HG03575 (cell line): Measurements from ENCODE around the gene RABEP2.
"Not testable (repeated sequence)": the region's sequence is repeated elsewhere in the genome, so short reads cannot be mapped to it uniquely, and the experiment has no call there.

Experiments
- ATAC-seq: cut with Tn5 transposase; IDR thresholded peaks from one replicate; pipeline ENCODE4 v1.9.1; 2021; ENCODE audit not compliant: unreplicated experiment, insufficient number of reproducible peaks, low FRiP score; ENCODE audit errors: extremely low read depth

Gene RABEP2

GRCh38 chr16:28924762-28925385 is at the start of gene RABEP2:
Gene RABEP2 (minus strand): TSS chr16:28925238. CDS start chr16:28925163, 75 bp downstream.
- no peak for ATAC-seq

- ATAC-seq: no peak
Measured at GRCh38 chr16:28974437-28975157, 49.6 kb upstream of the RABEP2 start, which contains the start of gene SPNS1. Gene SPNS1 (plus strand): TSS chr16:28974778. CDS start chr16:28975152, 374 bp downstream.

GRCh38 chr16:28974007-28974436 is 49.0 kb upstream of the RABEP2 start:
- no peak for ATAC-seq

GRCh38 chr16:28969696-28970095 is 44.7 kb upstream of the RABEP2 start:
- not testable (repeated sequence) for ATAC-seq

GRCh38 chr16:28967156-28967555 is 42.1 kb upstream of the RABEP2 start:
- ATAC-seq: no peak

GRCh38 chr16:28964496-28964895 is 39.5 kb upstream of the RABEP2 start:
- ATAC-seq: no peak

GRCh38 chr16:28964072-28964471 is 39.0 kb upstream of the RABEP2 start:
- ATAC-seq: no peak

- ATAC-seq: no peak
Measured at GRCh38 chr16:28958836-28959235, 33.8 kb upstream of the RABEP2 start.

- ATAC-seq: no peak
Measured at GRCh38 chr16:28958216-28958615, 33.2 kb upstream of the RABEP2 start.

- no peak for ATAC-seq
Measured at GRCh38 chr16:28951410-28951943, 26.4 kb upstream of the RABEP2 start.

GRCh38 chr16:28950648-28951409 is 25.8 kb upstream of the RABEP2 start, which contains the start of gene NFATC2IP:
Gene NFATC2IP (plus strand): TSS chr16:28950937. CDS start chr16:28951012, 75 bp downstream.
- ATAC-seq: peak; percentile 79

GRCh38 chr16:28946681-28947080 is 21.6 kb upstream of the RABEP2 start:
- no peak for ATAC-seq

GRCh38 chr16:28943281-28943680 is 18.2 kb upstream of the RABEP2 start:
- ATAC-seq: no peak

- ATAC-seq: not testable (repeated sequence)
Measured at GRCh38 chr16:28939825-28940224, 14.8 kb upstream of the RABEP2 start.

GRCh38 chr16:28938721-28939120 is 13.7 kb upstream of the RABEP2 start:
- no peak for ATAC-seq

GRCh38 chr16:28937222-28937876 is 12.3 kb upstream of the RABEP2 start:
- ATAC-seq: no peak

- ATAC-seq: no peak
Measured at GRCh38 chr16:28936784-28937155, 11.7 kb upstream of the RABEP2 start.

GRCh38 chr16:28935924-28936783 is 11.1 kb upstream of the RABEP2 start:
- no peak for ATAC-seq
